TTC549 (cell line): ENCODE measurements around the gene KIF13A.
"Not testable (repeated sequence)": the region's sequence is repeated elsewhere in the genome, so short reads cannot be mapped to it uniquely, and the experiment has no call there.

ENCODE experiments used
- FAIRE-seq: peaks from 2 replicates; lab custom pipeline; 2012; peaks lifted over from hg19 to GRCh38; lab: Jason Lieb, UNC

KIF13A gene

GRCh38 chr6:17785094-17785787 is 202.2 kb downstream of the KIF13A start:
- FAIRE-seq = no peak

- no peak for FAIRE-seq
Measured at GRCh38 chr6:17780061-17780460, 207.4 kb downstream of the KIF13A start.

- no peak for FAIRE-seq
Measured at GRCh38 chr6:17771609-17772008, 215.8 kb downstream of the KIF13A start.

- no peak for FAIRE-seq
Measured at GRCh38 chr6:17768881-17769280, 218.6 kb downstream of the KIF13A start.

- no peak for FAIRE-seq
Measured at GRCh38 chr6:17768388-17768787, 219.0 kb downstream of the KIF13A start.

GRCh38 chr6:17762651-17763050 is 224.8 kb downstream of the KIF13A start:
- no peak for FAIRE-seq

- FAIRE-seq = no peak
Measured at GRCh38 chr6:17758119-17758518, 229.3 kb downstream of the KIF13A start.

- FAIRE-seq = no peak
Measured at GRCh38 chr6:17754254-17754653, 233.2 kb downstream of the KIF13A start.

- not testable (repeated sequence) for FAIRE-seq
Measured at GRCh38 chr6:17745324-17745723, 242.1 kb downstream of the KIF13A start.

- not testable (repeated sequence) for FAIRE-seq
Measured at GRCh38 chr6:17744757-17745308, 242.6 kb downstream of the KIF13A start.

GRCh38 chr6:17744019-17744756 is 243.2 kb downstream of the KIF13A start:
- no peak for FAIRE-seq

GRCh38 chr6:17741507-17741906 is 245.9 kb downstream of the KIF13A start:
- no peak for FAIRE-seq

GRCh38 chr6:17740559-17741220 is 246.7 kb downstream of the KIF13A start:
- FAIRE-seq = no peak

GRCh38 chr6:17737704-17738252 is 249.7 kb downstream of the KIF13A start:
- FAIRE-seq = no peak

GRCh38 chr6:17735311-17735710 is 252.1 kb downstream of the KIF13A start:
- not testable (repeated sequence) for FAIRE-seq

- no peak for FAIRE-seq
Measured at GRCh38 chr6:17730078-17730704, 257.2 kb downstream of the KIF13A start.

- no peak for FAIRE-seq
Measured at GRCh38 chr6:17729223-17730077, 258.0 kb downstream of the KIF13A start.

- no peak for FAIRE-seq
Measured at GRCh38 chr6:17728551-17729222, 258.7 kb downstream of the KIF13A start.

- FAIRE-seq = no peak
Measured at GRCh38 chr6:17725083-17725482, 262.4 kb downstream of the KIF13A start.

GRCh38 chr6:17724341-17724740 is 263.1 kb downstream of the KIF13A start:
- no peak for FAIRE-seq

GRCh38 chr6:17721671-17722070 is 265.8 kb downstream of the KIF13A start:
- FAIRE-seq = no peak
